K562 (cell line): ENCODE measurements around the gene CENPT. TPM values are rescaled to one million over a fixed set of nuclear protein-coding genes. Genes with fewer than 3 reads are reported as not detected.

Experiments used
- FOXP1 ChIP-seq: sonication (generic); formaldehyde crosslinking; IDR thresholded peaks from 2 replicates; pipeline ENCODE4 v1.8.0; 2022; ENCODE audit warnings: mild to moderate bottlenecking, missing genetic modification reagents
- LARP7 ChIP-seq: fragments of 450-650 bp; IDR thresholded peaks from 2 replicates; pipeline ENCODE4 v1.6.1; 2016
- MCM3 ChIP-seq: fragments of 450-650 bp; IDR thresholded peaks from 2 replicates; pipeline ENCODE4 v1.6.1; 2016
- POLR2A ChIP-seq: fragments of 450-650 bp; conservative IDR thresholded peaks from 2 replicates; pipeline ENCODE4 v1.6.1; 2016
- RBM14 ChIP-seq: fragments of 200-400 bp; formaldehyde crosslinking; IDR thresholded peaks from 2 replicates; pipeline ENCODE4 v1.6.1; 2018; ENCODE audit warnings: low read depth, mild to moderate bottlenecking, low read length, moderate library complexity, borderline replicate concordance; ENCODE audit not compliant: insufficient read depth
- RUNX1 ChIP-seq: sonication (generic); IDR thresholded peaks from 2 replicates; pipeline ENCODE4 v1.6.1; 2016; ENCODE audit warnings: antibody characterized with exemption, low read depth
- TCF3 ChIP-seq: sonication (generic); formaldehyde crosslinking; IDR thresholded peaks from 2 replicates; pipeline ENCODE4 v1.4.0; 2020; ENCODE audit warnings: mild to moderate bottlenecking, missing genetic modification reagents
- ZNF644 ChIP-seq: fragments of 200-800 bp; sonication (Bioruptor generic); IDR thresholded peaks from 2 replicates; pipeline ENCODE4 v1.6.1; 2016; ENCODE audit warnings: low read depth, missing genetic modification characterization, missing compliant biosample characterization
- polyA plus RNA-seq, 8 experiments: library from polyadenylated mRNA; depleted of rRNA in 4 of 8; stranded (reverse) in 5 of 8; unstranded in 3 of 8; fragments of >200 nt; fragmentation: Nextera tagmentation in 2 of 8; fragmentation: Illumina TruSeq in 1 of 8; extraction: Ambion mirVana in 2 of 8; extraction: Trizol in 1 of 8; gene quantifications; 2 replicates each; pipeline versions ENCODE4 v1.2.1 to v1.2.3, GENCODE V29; 2011 to 2014; ENCODE audit warnings: inconsistent platforms in 1 of 8, missing spikeins in 1 of 8
- total RNA-seq, 7 experiments: library from RNA; depleted of rRNA in 6 of 7; stranded (reverse); fragments of >200 nt in 6 of 7; fragmentation: Illumina TruSeq in 2 of 7; extraction: Trizol in 2 of 7; gene quantifications; 2 replicates each; pipeline versions ENCODE4 v1.2.1 to v1.2.3, GENCODE V29; 2011 to 2021; ENCODE audit warnings: low replicate concordance in 1 of 7
- TF ChIP-seq, protein P1 (sequence below): fragments of 250-450 bp; sonication (Bioruptor Pico); IDR thresholded peaks from 2 replicates; pipeline ENCODE4 v1.4.0; 2020; ENCODE audit warnings: borderline replicate concordance
- TF ChIP-seq, protein P2 (sequence below), 2 experiments: fragments of 450-650 bp; formaldehyde crosslinking in 1 of 2; IDR thresholded peaks; 2 replicates each; pipeline versions ENCODE4 v1.4.0 to v1.6.1; 2014 to 2020; ENCODE audit warnings: mild to moderate bottlenecking in 2 of 2, borderline replicate concordance in 1 of 2, low read depth in 1 of 2
- TF ChIP-seq, protein P3 (sequence below): IDR thresholded peaks from 3 replicates; pipeline ENCODE4 v1.6.1; 2011; ENCODE audit warnings: borderline replicate concordance, mild to moderate bottlenecking; ENCODE audit not compliant: insufficient read length, insufficient read depth
- TF ChIP-seq, protein P4 (sequence below): fragments of 250-450 bp; sonication (Bioruptor Pico); IDR thresholded peaks from 2 replicates; pipeline ENCODE4 v1.4.0; 2020; ENCODE audit warnings: mild to moderate bottlenecking, moderate library complexity

CENPT gene
- total and polyA plus RNA-seq, 9 of the 15 experiments (the other 6 are each of a cell fraction or from before 2014, with no cell fraction given) = 3.6 to 94.2 (median 44.1) TPM

DNA sequence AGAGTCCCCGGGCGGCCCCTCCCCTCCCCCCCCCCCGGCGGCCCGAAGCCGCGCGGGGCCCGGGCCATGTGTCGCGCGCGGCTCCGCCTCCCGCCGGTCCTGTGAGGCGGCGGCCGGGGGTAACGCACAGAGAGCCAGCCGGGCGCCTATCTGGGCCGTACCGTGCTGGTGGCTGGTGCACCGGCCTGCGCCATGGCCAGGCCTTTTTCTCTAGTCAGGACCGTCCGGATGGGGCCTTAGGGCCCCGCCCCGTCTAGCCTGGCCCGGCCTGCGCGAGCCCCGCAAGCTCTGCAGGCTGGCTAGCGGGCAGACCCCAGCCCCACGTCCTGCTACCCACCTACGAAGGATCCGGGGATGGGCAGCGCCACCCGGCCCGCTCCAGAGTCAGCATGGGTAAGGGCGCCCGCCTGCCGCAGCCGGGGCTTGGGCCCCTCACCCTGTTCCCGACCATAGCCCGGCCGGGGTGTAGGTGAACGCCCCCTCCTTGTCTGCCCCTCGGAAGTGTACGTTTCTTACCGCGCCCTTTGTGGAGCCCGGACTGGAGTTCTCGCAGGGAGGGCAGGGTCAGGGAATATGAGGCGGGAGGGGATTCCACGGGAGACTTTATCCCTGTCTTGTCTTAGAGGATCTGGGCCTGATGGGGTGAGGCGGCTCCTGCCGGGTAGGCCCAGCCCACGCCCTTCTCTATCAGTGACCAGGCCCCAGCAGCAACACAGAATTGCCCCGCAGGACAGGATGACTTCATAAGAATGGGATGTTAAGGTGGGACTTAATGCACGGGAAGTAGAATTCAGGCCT, at the start of gene CENPT (continued):
- TF ChIP-seq ZNF644 (tag) (no peak), MCM3 (no peak), POLR2A (peak; percentile 32), RBM14 (no peak), RUNX1 (0 out of 2 replicates have a peak, but pooled peaks have one; percentile 51), LARP7 (no peak), TCF3 (peak; percentile 35), FOXP1 (CRISPR knock-in tag) (peak; percentile 7; the same call in 1 of the 2 replicates)
- TF ChIP-seq, protein P1, sequence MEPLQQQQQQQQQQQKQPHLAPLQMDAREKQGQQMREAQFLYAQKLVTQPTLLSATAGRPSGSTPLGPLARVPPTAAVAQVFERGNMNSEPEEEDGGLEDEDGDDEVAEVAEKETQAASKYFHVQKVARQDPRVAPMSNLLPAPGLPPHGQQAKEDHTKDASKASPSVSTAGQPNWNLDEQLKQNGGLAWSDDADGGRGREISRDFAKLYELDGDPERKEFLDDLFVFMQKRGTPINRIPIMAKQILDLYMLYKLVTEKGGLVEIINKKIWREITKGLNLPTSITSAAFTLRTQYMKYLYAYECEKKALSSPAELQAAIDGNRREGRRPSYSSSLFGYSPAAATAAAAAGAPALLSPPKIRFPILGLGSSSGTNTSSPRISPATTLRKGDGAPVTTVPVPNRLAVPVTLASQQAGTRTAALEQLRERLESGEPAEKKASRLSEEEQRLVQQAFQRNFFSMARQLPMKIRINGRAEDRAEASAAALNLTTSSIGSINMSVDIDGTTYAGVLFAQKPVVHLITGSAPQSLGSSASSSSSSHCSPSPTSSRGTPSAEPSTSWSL (CRISPR knock-in tag) = no peak
- TF ChIP-seq, protein P2, sequence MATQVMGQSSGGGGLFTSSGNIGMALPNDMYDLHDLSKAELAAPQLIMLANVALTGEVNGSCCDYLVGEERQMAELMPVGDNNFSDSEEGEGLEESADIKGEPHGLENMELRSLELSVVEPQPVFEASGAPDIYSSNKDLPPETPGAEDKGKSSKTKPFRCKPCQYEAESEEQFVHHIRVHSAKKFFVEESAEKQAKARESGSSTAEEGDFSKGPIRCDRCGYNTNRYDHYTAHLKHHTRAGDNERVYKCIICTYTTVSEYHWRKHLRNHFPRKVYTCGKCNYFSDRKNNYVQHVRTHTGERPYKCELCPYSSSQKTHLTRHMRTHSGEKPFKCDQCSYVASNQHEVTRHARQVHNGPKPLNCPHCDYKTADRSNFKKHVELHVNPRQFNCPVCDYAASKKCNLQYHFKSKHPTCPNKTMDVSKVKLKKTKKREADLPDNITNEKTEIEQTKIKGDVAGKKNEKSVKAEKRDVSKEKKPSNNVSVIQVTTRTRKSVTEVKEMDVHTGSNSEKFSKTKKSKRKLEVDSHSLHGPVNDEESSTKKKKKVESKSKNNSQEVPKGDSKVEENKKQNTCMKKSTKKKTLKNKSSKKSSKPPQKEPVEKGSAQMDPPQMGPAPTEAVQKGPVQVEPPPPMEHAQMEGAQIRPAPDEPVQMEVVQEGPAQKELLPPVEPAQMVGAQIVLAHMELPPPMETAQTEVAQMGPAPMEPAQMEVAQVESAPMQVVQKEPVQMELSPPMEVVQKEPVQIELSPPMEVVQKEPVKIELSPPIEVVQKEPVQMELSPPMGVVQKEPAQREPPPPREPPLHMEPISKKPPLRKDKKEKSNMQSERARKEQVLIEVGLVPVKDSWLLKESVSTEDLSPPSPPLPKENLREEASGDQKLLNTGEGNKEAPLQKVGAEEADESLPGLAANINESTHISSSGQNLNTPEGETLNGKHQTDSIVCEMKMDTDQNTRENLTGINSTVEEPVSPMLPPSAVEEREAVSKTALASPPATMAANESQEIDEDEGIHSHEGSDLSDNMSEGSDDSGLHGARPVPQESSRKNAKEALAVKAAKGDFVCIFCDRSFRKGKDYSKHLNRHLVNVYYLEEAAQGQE (IDR thresholded peaks at IDR 0.05; ENCODE audit: borderline replicate concordance) = no peak
- TF ChIP-seq, protein P2 (CRISPR knock-in tag; IDR thresholded peaks at IDR 0.05; ENCODE audit: low read depth) = 0 out of 2 replicates have a peak, but pooled peaks have one; percentile 13
- TF ChIP-seq, protein P3, sequence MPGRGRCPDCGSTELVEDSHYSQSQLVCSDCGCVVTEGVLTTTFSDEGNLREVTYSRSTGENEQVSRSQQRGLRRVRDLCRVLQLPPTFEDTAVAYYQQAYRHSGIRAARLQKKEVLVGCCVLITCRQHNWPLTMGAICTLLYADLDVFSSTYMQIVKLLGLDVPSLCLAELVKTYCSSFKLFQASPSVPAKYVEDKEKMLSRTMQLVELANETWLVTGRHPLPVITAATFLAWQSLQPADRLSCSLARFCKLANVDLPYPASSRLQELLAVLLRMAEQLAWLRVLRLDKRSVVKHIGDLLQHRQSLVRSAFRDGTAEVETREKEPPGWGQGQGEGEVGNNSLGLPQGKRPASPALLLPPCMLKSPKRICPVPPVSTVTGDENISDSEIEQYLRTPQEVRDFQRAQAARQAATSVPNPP = no peak
- TF ChIP-seq, protein P4, sequence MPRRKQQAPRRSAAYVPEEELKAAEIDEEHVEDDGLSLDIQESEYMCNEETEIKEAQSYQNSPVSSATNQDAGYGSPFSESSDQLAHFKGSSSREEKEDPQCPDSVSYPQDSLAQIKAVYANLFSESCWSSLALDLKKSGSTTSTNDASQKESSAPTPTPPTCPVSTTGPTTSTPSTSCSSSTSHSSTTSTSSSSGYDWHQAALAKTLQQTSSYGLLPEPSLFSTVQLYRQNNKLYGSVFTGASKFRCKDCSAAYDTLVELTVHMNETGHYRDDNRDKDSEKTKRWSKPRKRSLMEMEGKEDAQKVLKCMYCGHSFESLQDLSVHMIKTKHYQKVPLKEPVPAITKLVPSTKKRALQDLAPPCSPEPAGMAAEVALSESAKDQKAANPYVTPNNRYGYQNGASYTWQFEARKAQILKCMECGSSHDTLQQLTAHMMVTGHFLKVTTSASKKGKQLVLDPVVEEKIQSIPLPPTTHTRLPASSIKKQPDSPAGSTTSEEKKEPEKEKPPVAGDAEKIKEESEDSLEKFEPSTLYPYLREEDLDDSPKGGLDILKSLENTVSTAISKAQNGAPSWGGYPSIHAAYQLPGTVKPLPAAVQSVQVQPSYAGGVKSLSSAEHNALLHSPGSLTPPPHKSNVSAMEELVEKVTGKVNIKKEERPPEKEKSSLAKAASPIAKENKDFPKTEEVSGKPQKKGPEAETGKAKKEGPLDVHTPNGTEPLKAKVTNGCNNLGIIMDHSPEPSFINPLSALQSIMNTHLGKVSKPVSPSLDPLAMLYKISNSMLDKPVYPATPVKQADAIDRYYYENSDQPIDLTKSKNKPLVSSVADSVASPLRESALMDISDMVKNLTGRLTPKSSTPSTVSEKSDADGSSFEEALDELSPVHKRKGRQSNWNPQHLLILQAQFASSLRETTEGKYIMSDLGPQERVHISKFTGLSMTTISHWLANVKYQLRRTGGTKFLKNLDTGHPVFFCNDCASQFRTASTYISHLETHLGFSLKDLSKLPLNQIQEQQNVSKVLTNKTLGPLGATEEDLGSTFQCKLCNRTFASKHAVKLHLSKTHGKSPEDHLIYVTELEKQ (CRISPR knock-in tag) = no peak
